Adrenal gland (tissue), 5 donors: ENCODE data around the gene TBCK.

ENCODE experiments used
- POLR2A ChIP-seq, 2 donors: fragments of 450-650 bp; IDR thresholded peaks; one replicate each; pipeline ENCODE4 v1.6.1; 2017; ENCODE audit warnings: antibody characterized with exemption in 2 of 2, mild to moderate bottlenecking in 2 of 2, moderate library complexity in 1 of 2
- TF ChIP-seq, protein P1 (sequence below), 6 experiments: fragments of 450-650 bp in 4 of 6; fragments of 200-600 bp in 2 of 6; sonication (generic) in 1 of 6; IDR thresholded peaks; 1 replicate in 5 of 6; 2 replicates in 1 of 6; pipeline versions ENCODE4 v1.5.1 to v1.8.0; 2016 to 2021; ENCODE audit warnings: antibody characterized with exemption in 6 of 6, mild to moderate bottlenecking in 2 of 6, moderate library complexity in 1 of 6
- donor health status: DM: no; HTN: no; CAD: no.

DNA sequence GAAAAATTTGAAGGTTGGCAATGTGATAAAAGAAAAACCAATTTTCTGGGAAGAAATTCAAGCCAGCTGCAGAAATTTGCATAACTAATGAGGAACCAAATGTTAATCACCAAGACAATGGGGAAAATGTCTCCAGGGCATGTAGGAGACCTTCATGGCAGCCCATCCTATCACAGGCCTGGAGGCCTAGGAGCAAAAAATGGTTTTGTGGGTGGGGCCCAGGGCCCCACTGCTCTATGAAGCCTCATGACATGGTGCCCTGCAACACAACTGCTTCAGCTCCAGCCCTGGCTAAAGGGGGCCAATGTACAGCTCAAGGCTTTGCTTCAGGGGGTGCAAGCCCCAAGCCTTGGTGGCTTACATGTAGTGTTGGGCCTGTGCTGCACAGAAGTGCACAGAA is 184.0 kb downstream of the TBCK start:
- TF ChIP-seq, protein P1, sequence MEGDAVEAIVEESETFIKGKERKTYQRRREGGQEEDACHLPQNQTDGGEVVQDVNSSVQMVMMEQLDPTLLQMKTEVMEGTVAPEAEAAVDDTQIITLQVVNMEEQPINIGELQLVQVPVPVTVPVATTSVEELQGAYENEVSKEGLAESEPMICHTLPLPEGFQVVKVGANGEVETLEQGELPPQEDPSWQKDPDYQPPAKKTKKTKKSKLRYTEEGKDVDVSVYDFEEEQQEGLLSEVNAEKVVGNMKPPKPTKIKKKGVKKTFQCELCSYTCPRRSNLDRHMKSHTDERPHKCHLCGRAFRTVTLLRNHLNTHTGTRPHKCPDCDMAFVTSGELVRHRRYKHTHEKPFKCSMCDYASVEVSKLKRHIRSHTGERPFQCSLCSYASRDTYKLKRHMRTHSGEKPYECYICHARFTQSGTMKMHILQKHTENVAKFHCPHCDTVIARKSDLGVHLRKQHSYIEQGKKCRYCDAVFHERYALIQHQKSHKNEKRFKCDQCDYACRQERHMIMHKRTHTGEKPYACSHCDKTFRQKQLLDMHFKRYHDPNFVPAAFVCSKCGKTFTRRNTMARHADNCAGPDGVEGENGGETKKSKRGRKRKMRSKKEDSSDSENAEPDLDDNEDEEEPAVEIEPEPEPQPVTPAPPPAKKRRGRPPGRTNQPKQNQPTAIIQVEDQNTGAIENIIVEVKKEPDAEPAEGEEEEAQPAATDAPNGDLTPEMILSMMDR (IDR thresholded peaks at IDR 0.05): no peak
- TF ChIP-seq POLR2A (IDR thresholded peaks at IDR 0.05): no peak
